ENCODE measurements around the gene DNAH2. TPM values are rescaled to one million over a fixed set of nuclear protein-coding genes. Genes with fewer than 3 reads are reported as not detected.

DNAH2 gene
- total and polyA plus RNA-seq, 9 of the 15 experiments (the other 6 are each of a cell fraction or from before 2014, with no cell fraction given): 0.03 TPM; not detected in 8

DNA sequence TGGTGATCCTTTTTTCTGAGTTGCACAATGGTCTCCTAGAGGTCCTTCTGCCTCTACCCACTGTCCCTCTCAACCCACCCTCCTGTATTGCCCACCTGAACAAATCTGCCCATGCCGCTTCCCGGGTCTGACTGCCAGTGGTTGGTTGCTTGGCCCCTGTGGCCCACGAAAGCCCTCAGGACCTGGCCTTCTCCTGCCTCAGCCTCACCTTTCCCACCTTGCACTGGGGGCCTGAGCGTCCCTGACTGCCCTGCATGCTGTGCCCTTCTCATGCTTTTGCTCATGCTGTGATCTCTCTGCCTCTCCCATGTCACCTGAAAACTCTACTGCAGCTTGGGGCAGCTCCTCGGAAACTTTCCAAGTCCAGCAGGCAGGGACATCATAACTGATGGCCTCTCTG, 102.7 kb downstream of the DNAH2 start (continued):
- TF ChIP-seq ZNF764 (CRISPR knock-in tag; IDR thresholded peaks at IDR 0.05; ENCODE audit: low read depth) (no peak), CREB3 (tag; conservative IDR thresholded peaks at IDR 0.05; ENCODE audit: low read depth) (no peak), USF1 (CRISPR knock-in tag; IDR thresholded peaks at IDR 0.05) (no peak), U2AF1 (optimal IDR thresholded peaks at IDR 0.05; ENCODE audit: low read depth, low read length) (no peak), ETS2 (tag; IDR thresholded peaks at IDR 0.05; ENCODE audit: borderline replicate concordance, poor library complexity, severe bottlenecking) (no peak), EP400 (IDR thresholded peaks at IDR 0.05) (no peak)
- TF ChIP-seq, protein P1, sequence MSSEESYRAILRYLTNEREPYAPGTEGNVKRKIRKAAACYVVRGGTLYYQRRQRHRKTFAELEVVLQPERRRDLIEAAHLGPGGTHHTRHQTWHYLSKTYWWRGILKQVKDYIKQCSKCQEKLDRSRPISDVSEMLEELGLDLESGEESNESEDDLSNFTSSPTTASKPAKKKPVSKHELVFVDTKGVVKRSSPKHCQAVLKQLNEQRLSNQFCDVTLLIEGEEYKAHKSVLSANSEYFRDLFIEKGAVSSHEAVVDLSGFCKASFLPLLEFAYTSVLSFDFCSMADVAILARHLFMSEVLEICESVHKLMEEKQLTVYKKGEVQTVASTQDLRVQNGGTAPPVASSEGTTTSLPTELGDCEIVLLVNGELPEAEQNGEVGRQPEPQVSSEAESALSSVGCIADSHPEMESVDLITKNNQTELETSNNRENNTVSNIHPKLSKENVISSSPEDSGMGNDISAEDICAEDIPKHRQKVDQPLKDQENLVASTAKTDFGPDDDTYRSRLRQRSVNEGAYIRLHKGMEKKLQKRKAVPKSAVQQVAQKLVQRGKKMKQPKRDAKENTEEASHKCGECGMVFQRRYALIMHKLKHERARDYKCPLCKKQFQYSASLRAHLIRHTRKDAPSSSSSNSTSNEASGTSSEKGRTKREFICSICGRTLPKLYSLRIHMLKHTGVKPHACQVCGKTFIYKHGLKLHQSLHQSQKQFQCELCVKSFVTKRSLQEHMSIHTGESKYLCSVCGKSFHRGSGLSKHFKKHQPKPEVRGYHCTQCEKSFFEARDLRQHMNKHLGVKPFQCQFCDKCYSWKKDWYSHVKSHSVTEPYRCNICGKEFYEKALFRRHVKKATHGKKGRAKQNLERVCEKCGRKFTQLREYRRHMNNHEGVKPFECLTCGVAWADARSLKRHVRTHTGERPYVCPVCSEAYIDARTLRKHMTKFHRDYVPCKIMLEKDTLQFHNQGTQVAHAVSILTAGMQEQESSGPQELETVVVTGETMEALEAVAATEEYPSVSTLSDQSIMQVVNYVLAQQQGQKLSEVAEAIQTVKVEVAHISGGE (CRISPR knock-in tag; IDR thresholded peaks at IDR 0.05): no peak

Measured in K562 (cell line).